H1 (cell line): ENCODE results near the gene TIMM21. TPM values are rescaled to one million over a fixed set of nuclear protein-coding genes. Genes with fewer than 3 reads are reported as not detected.

Experiments used
- CTCF ChIA-PET: fragments of 300-600 bp; sonication (Branson Sonifier 250); formaldehyde crosslinking; loops from one replicate; lab custom pipeline; 2021; ENCODE audit not compliant: partially characterized antibody; lab: Charles Lee
- POLR2A ChIA-PET: fragments of 300-600 bp; sonication (Branson Sonifier 250); formaldehyde crosslinking; loops from one replicate; lab custom pipeline; 2021; ENCODE audit warnings: inconsistent platforms; ENCODE audit not compliant: partially characterized antibody; lab: Charles Lee
- DNase-seq, 2 experiments: peaks; one replicate each; pipeline versions ENCODE4 v3.0.0 to v3.0.0-alpha.2; 2010 to 2022; ENCODE audit warnings: low spot score in 2 of 2, low read depth in 1 of 2, mixed read lengths in 1 of 2
- FAIRE-seq: peaks from 2 replicates; lab custom pipeline; 2011; peaks lifted over from hg19 to GRCh38; lab: Jason Lieb, UNC
- H2AFZ ChIP-seq: 2 replicates; pipeline ENCODE4 v1.8.1; 2012; ENCODE audit warnings: low read length, inconsistent platforms
- H2AK5ac ChIP-seq: 2 replicates; pipeline ENCODE4 v1.6.1; 2013; ENCODE audit warnings: low read depth, low read length
- H2BK120ac ChIP-seq: replicated peaks from 2 replicates; pipeline ENCODE3; 2013; ENCODE audit warnings: low read depth, low read length, inconsistent platforms
- H2BK12ac ChIP-seq: 2 replicates; pipeline ENCODE4 v1.6.1; 2013; ENCODE audit warnings: low read depth, low read length
- H2BK15ac ChIP-seq: 2 replicates; pipeline ENCODE4 v1.6.1; 2013; ENCODE audit warnings: low read length
- H2BK20ac ChIP-seq: 2 replicates; pipeline ENCODE4 v1.6.1; 2013; ENCODE audit warnings: low read length
- H2BK5ac ChIP-seq: 2 replicates; pipeline ENCODE4 v1.6.1; 2013; ENCODE audit warnings: low read depth, low read length
- H3K14ac ChIP-seq: 2 replicates; pipeline ENCODE4 v1.6.1; 2013; ENCODE audit warnings: inconsistent platforms; ENCODE audit not compliant: insufficient read length
- H3K18ac ChIP-seq: 2 replicates; pipeline ENCODE4 v1.6.1; 2013; ENCODE audit warnings: low read length; ENCODE audit errors: extremely low read depth
- H3K23ac ChIP-seq: 2 replicates; pipeline ENCODE4 v1.6.1; 2013; ENCODE audit warnings: inconsistent platforms; ENCODE audit not compliant: insufficient read length
- H3K23me2 ChIP-seq: 2 replicates; pipeline ENCODE4 v1.6.1; 2013; ENCODE audit warnings: low read depth, low read length
- H3K27ac ChIP-seq: 2 replicates; pipeline ENCODE4 v1.6.1; 2011; ENCODE audit warnings: low read depth, low read length, inconsistent platforms
- H3K27me3 ChIP-seq, 4 experiments: replicated peaks in 1 of 4; 1 replicate in 1 of 4; 2 replicates in 3 of 4; pipeline versions ENCODE4 v1.6.1 to v1.8.1; 2011 to 2013; ENCODE audit warnings: low read length in 3 of 4, mild to moderate bottlenecking in 3 of 4, inconsistent platforms in 2 of 4, mixed read lengths in 2 of 4, moderate library complexity in 1 of 4; ENCODE audit not compliant: control insufficient read depth in 3 of 4, insufficient read depth in 3 of 4; ENCODE audit errors: extremely low read depth in 1 of 4
- H3K36me3 ChIP-seq, 4 experiments: 2 replicates each; pipeline versions ENCODE4 v1.6.1 to v1.8.1; 2011 to 2013; ENCODE audit warnings: mild to moderate bottlenecking in 4 of 4, low read length in 3 of 4, moderate library complexity in 2 of 4, control low read depth in 1 of 4, inconsistent platforms in 1 of 4; ENCODE audit not compliant: insufficient read depth in 4 of 4, control insufficient read depth in 2 of 4
- H3K4ac ChIP-seq: replicated peaks from 2 replicates; pipeline ENCODE3; 2013; ENCODE audit warnings: low read length, low read depth, mixed read lengths, inconsistent platforms; ENCODE audit not compliant: insufficient read length
- H3K4me1 ChIP-seq, 4 experiments: replicated peaks in 1 of 4; 1 replicate in 1 of 4; 2 replicates in 3 of 4; pipeline versions ENCODE4 v1.6.1 to v1.8.1; 2011 to 2013; ENCODE audit warnings: low read length in 3 of 4, inconsistent platforms in 2 of 4, mixed read lengths in 1 of 4; ENCODE audit not compliant: insufficient read depth in 4 of 4, control insufficient read depth in 3 of 4
- H3K4me2 ChIP-seq, 2 experiments: 2 replicates each; pipeline versions ENCODE4 v1.6.1 to v1.8.1; 2011 to 2013; ENCODE audit warnings: low read depth in 2 of 2, low read length in 2 of 2, control low read depth in 1 of 2, inconsistent platforms in 1 of 2, mild to moderate bottlenecking in 1 of 2; ENCODE audit not compliant: insufficient read depth in 1 of 2
- H3K4me3 ChIP-seq, 4 experiments: fragments of 200-600, 300-600 bp in 1 of 4; sonication (generic), shearing (Covaris generic), sonication (Bioruptor Twin) in 1 of 4; 2 replicates each; pipeline versions ENCODE4 v1.5.1 to v1.8.1; 2011 to 2016; ENCODE audit warnings: low read length in 4 of 4, low read depth in 3 of 4, control low read depth in 2 of 4, inconsistent platforms in 2 of 4, mild to moderate bottlenecking in 2 of 4, mixed read lengths in 1 of 4, moderate library complexity in 1 of 4; ENCODE audit not compliant: insufficient read depth in 2 of 4; ENCODE audit errors: extremely low read depth in 1 of 4
- H3K56ac ChIP-seq: replicated peaks from 2 replicates; pipeline ENCODE3; 2013; ENCODE audit warnings: low read depth, mild to moderate bottlenecking, mixed read lengths, low read length, inconsistent platforms; ENCODE audit not compliant: insufficient read length
- H3K79me1 ChIP-seq: 2 replicates; pipeline ENCODE4 v1.6.1; 2013; ENCODE audit warnings: low read depth, low read length, control low read depth
- H3K79me2 ChIP-seq, 2 experiments: 2 replicates each; pipeline versions ENCODE4 v1.6.1 to v1.8.1; 2012 to 2013; ENCODE audit warnings: low read length in 2 of 2, mild to moderate bottlenecking in 2 of 2, inconsistent platforms in 1 of 2; ENCODE audit not compliant: insufficient read depth in 2 of 2, control insufficient read depth in 1 of 2
- H3K9ac ChIP-seq, 4 experiments: replicated peaks in 1 of 4; 1 replicate in 1 of 4; 2 replicates in 3 of 4; pipeline versions ENCODE4 v1.6.1 to v1.8.1; 2011 to 2013; ENCODE audit warnings: low read depth in 3 of 4, low read length in 3 of 4, control low read depth in 2 of 4, mild to moderate bottlenecking in 2 of 4, moderate library complexity in 2 of 4, inconsistent platforms in 1 of 4; ENCODE audit errors: extremely low read depth in 1 of 4
- H3K9me3 ChIP-seq, 2 experiments: 2 replicates each; pipeline versions ENCODE4 v1.6.1 to v1.8.1; 2012 to 2013; ENCODE audit warnings: mild to moderate bottlenecking in 2 of 2, moderate library complexity in 2 of 2, control low read depth in 1 of 2, inconsistent platforms in 1 of 2, low read depth in 1 of 2, low read length in 1 of 2, mixed read lengths in 1 of 2; ENCODE audit not compliant: insufficient read depth in 2 of 2
- H4K20me1 ChIP-seq, 2 experiments: replicated peaks in 1 of 2; 2 replicates each; pipeline versions ENCODE3 to v1.8.1; 2011 to 2013; ENCODE audit warnings: inconsistent platforms in 2 of 2, low read length in 2 of 2, mild to moderate bottlenecking in 1 of 2; ENCODE audit not compliant: insufficient read depth in 2 of 2, control insufficient read depth in 1 of 2
- H4K5ac ChIP-seq: 2 replicates; pipeline ENCODE4 v1.6.1; 2013; ENCODE audit warnings: low read length, low read depth, mixed read lengths, inconsistent platforms; ENCODE audit not compliant: insufficient read length
- H4K8ac ChIP-seq: 2 replicates; pipeline ENCODE4 v1.8.0; 2013; ENCODE audit warnings: mild to moderate bottlenecking, moderate library complexity, low read length, inconsistent platforms; ENCODE audit not compliant: insufficient read depth; ENCODE audit errors: extremely low read depth
- H4K91ac ChIP-seq: replicated peaks from 2 replicates; pipeline ENCODE3; 2013; ENCODE audit warnings: low read length, mixed read lengths, inconsistent platforms; ENCODE audit not compliant: insufficient read length
- ASH2L ChIP-seq: fragments of 200-600, 300-600 bp; sonication (generic); IDR thresholded peaks from one replicate; pipeline ENCODE4 v1.7.1; 2017; ENCODE audit warnings: low read length
- EP300 ChIP-seq, 2 experiments: IDR thresholded peaks; 1 replicate in 1 of 2; 2 replicates in 1 of 2; pipeline ENCODE4 v1.6.1; 2011 to 2012; ENCODE audit warnings: low read depth in 2 of 2, low read length in 2 of 2, mild to moderate bottlenecking in 2 of 2, borderline replicate concordance in 1 of 2, inconsistent platforms in 1 of 2, moderate library complexity in 1 of 2
- NANOG ChIP-seq: IDR thresholded peaks from 2 replicates; pipeline ENCODE4 v1.6.1; 2011; ENCODE audit warnings: low read length, low read depth, mild to moderate bottlenecking, inconsistent platforms; ENCODE audit not compliant: insufficient read depth, poor library complexity, severe bottlenecking
- ZNF274 ChIP-seq: IDR thresholded peaks from 2 replicates; pipeline ENCODE4 v1.7.0; 2012; ENCODE audit warnings: low read length, borderline replicate concordance; ENCODE audit errors: extremely low read depth
- WGBS, 2 experiments: shearing (Covaris generic) in 1 of 2; methylation state at CpG; one replicate each; pipeline versions ENCODE4 v1.1.6 to v1.1.7; 2013 to 2015; ENCODE audit warnings: low lambda C conversion rate in 2 of 2, mixed read lengths in 2 of 2, inconsistent platforms in 1 of 2, low coverage in 1 of 2, missing lambda C conversion rate in 1 of 2; ENCODE audit not compliant: insufficient replicate concordance in 2 of 2, insufficient coverage in 1 of 2, insufficient read length in 1 of 2; ENCODE audit errors: extremely low coverage in 1 of 2, missing lambda C conversion rate in 1 of 2; 5-methylcytosine and 5-hydroxymethylcytosine counted together
- polyA plus RNA-seq, 7 experiments: library from polyadenylated mRNA; depleted of rRNA in 3 of 7; stranded (reverse) in 5 of 7; unstranded in 2 of 7; fragments of >200 nt in 5 of 7; fragments of 200-250 nt in 2 of 7; gene quantifications; 1 replicate in 5 of 7; 2 replicates in 1 of 7; 4 replicates in 1 of 7; pipeline versions ENCODE4 v1.2.1 to v1.2.3, GENCODE V29; 2011 to 2013; ENCODE audit warnings: missing spikeins in 2 of 7, mixed read lengths in 2 of 7
- total RNA-seq: library from RNA; stranded (reverse); fragmentation: NEBNext Ultra II Directional; extraction: Animal tissue kit (Norgen Biotek cat#: 25700); gene quantifications from 2 replicates; pipeline ENCODE4 v1.2.1, GENCODE V29; 2021

The TIMM21 gene
- total and polyA plus RNA-seq, 2 of the 8 experiments (the other 6 are each of a cell fraction or from before 2014, with no cell fraction given) = 27.9 to 43.8 TPM

DNA sequence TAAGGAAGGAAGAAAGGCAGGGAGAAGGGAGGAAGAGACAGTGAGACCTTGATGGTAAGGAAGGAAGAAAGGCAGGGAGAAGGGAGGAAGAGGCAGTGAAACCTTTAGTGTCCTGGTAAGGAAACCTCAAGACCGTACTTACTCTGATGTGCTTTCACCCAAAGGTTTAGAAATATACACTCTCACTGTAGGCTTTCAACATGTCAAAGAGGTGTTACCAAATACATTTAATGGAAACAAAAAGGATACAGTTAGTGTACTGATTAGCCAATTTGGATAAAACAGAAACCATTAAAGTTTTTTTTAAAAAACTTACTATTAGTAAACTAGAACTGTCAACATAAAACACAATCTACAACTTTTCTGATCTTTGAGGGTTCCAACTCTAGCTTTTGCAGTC lies 7.7 kb upstream of the TIMM21 start:
- TF ChIP-seq EP300 (IDR thresholded peaks at IDR 0.05; ENCODE audit: borderline replicate concordance in 1 of 2, low read depth in 2 of 2, low read length in 2 of 2) = no peak
- TF ChIP-seq ASH2L = no peak
- TF ChIP-seq NANOG = no peak
- TF ChIP-seq ZNF274 = no peak

More for the DNA sequence above, 7.7 kb upstream of the TIMM21 start:
- ChIA-PET CTCF (interaction anchor here (0.9 to 1.8 kb wide), 5 partner anchors 12 to 411 kb away, joined by 3 to 4 read pairs (median 4); no protein-coding TSS in a partner anchor), POLR2A (no interaction called here)
- Histone ChIP-seq H4K5ac (no peak overlapping the region), H3K56ac (no peak overlapping the region), H4K8ac (no peak overlapping the region), H2BK20ac (no peak overlapping the region), H3K9me3 (no peaks in the 10 kb centered on the region), H2BK120ac (no peak overlapping the region), H3K14ac (no peak overlapping the region), H2BK5ac (no peak overlapping the region), H3K4me2 (no peak overlapping the region), H2AK5ac (no peak overlapping the region; the same call in 1 of the 2 replicates), H2AFZ (no peak overlapping the region), H4K20me1 (no peaks in the 10 kb centered on the region), H3K27me3 (no peaks in the 10 kb centered on the region), H3K79me1 (no peaks in the 10 kb centered on the region), H3K36me3 (no peaks in the 10 kb centered on the region), H4K91ac (no peak overlapping the region), H3K79me2 (no peaks in the 10 kb centered on the region), H3K9ac (no peak overlapping the region), H3K4ac (no peak overlapping the region), H3K4me1 (no peaks in the 10 kb centered on the region; a peak in 1 of 7 replicates), H3K23me2 (peaks cover 2% of the 10 kb centered on the region; the same call in 1 of the 2 replicates), H2BK15ac (no peak overlapping the region), H2BK12ac (no peak overlapping the region), H3K23ac (no peak overlapping the region), H3K4me3 (no peak overlapping the region), H3K27ac (no peak overlapping the region), H3K18ac (no peak overlapping the region)
- DNase-seq (no peak), FAIRE-seq (no peak)
- WGBS, 2 experiments = 89% methylated on average over 1 of the region's 1 CpG; no CpG with 5 or more reads in 1 of the 2 experiments
